Natural killer cell (primary cell): ENCODE data around the gene SLC9C1. TPM values are rescaled to one million over a fixed set of nuclear protein-coding genes. Genes with fewer than 3 reads are reported as not detected.

ENCODE experiments used
- ATAC-seq, 3 donors: fragments of 150-1000 bp in 2 of 3; fragments of 200-7000 bp in 1 of 3; cut with Tn5 transposase; 1 replicate in 1 of 3; 2 replicates in 2 of 3; pipeline ENCODE4 v1.10.0; 2021; ENCODE audit warnings: mild to moderate bottlenecking in 2 of 3, moderate library complexity in 2 of 3
- DNase-seq, 2 donors: peaks; one replicate each; pipeline versions ENCODE4 v3.0.0 to v3.0.0-alpha.2; 2013 to 2021; ENCODE audit warnings: mixed read lengths in 1 of 2
- H3K27ac ChIP-seq: one replicate; pipeline ENCODE4 v1.5.1; 2013; ENCODE audit warnings: mild to moderate bottlenecking, low read length
- H3K27me3 ChIP-seq: one replicate; pipeline ENCODE4 v1.6.1; 2013; ENCODE audit warnings: low read length; ENCODE audit not compliant: control insufficient read depth, insufficient read depth
- H3K36me3 ChIP-seq: one replicate; pipeline ENCODE4 v1.6.1; 2013; ENCODE audit warnings: low read length; ENCODE audit not compliant: control insufficient read depth, insufficient read depth
- H3K4me1 ChIP-seq: one replicate; pipeline ENCODE4 v1.6.1; 2013; ENCODE audit warnings: low read length; ENCODE audit not compliant: control insufficient read depth, insufficient read depth
- H3K4me3 ChIP-seq: one replicate; pipeline ENCODE4 v1.5.1; 2013; ENCODE audit warnings: low read length
- H3K9me3 ChIP-seq: one replicate; pipeline ENCODE4 v1.6.1; 2013; ENCODE audit warnings: low read length; ENCODE audit not compliant: control insufficient read depth, insufficient read depth
- H3K27ac Mint-ChIP-seq, 2 donors: one replicate each; pipeline ENCODE4 v1.8.0; 2022; ENCODE audit warnings: mild to moderate bottlenecking in 2 of 2, mixed read lengths in 2 of 2, moderate library complexity in 1 of 2
- H3K27me3 Mint-ChIP-seq, 2 donors: one replicate each; pipeline ENCODE4 v1.8.0; 2022; ENCODE audit warnings: low read depth in 2 of 2, mixed read lengths in 2 of 2
- H3K36me3 Mint-ChIP-seq: one replicate; pipeline ENCODE4 v1.8.0; 2022; ENCODE audit warnings: mixed read lengths
- H3K4me1 Mint-ChIP-seq, 2 donors: one replicate each; pipeline ENCODE4 v1.8.0; 2022; ENCODE audit warnings: mixed read lengths in 2 of 2
- H3K4me3 Mint-ChIP-seq: one replicate; pipeline ENCODE4 v1.8.0; 2022; ENCODE audit warnings: mild to moderate bottlenecking, moderate library complexity, mixed read lengths
- H3K9me3 Mint-ChIP-seq, 2 donors: one replicate each; pipeline ENCODE4 v1.8.0; 2022; ENCODE audit warnings: mixed read lengths in 2 of 2
- WGBS: methylation state at CpG from one replicate; pipeline ENCODE4 v1.1.7; 2013; ENCODE audit warnings: missing lambda C conversion rate; ENCODE audit not compliant: insufficient coverage; 5-methylcytosine and 5-hydroxymethylcytosine counted together
- intact Hi-C: fragments of 100-400 bp; cut with micrococcal nuclease; formaldehyde crosslinking; loops from one replicate; pipeline ENCODE4 v1.14.2; 2022
- total RNA-seq, 4 donors: library from RNA; stranded (reverse); fragments of 120-200 nt in 1 of 4; gene quantifications; one replicate each; pipeline versions ENCODE4 v1.2.3 to v1.2.4, GENCODE V29; 2013 to 2022
- TF ChIP-seq, protein P1 (sequence below): fragments of 200-600 bp; IDR thresholded peaks from one replicate; pipeline ENCODE4 v1.8.0; 2022; ENCODE audit warnings: antibody characterized with exemption

The SLC9C1 gene
- total RNA-seq, 3 donors from 2014 or later (not counting 1 experiment from before 2014, with no cell fraction given) = not detected

DNA sequence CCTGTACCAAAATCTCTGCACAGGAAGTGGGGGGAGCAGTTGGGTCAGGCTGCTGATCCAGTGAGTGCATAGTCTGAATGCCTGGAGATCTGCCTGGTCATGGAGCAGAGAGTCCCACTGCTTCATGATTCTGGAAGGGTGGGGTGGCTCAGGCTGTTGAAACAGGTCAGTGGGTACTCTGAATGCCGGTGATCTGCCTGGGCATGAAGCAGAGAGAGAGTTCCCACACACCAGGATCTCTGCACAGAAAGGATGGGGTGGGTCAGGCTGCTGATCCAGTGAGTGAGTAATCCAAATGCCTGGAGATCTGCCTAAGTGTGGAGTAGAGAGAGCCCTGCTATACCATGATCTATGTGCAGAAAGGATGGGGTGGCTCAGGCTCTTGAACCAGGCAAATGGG lies 144.9 kb downstream of the SLC9C1 start:
- Mint-ChIP-seq H3K4me1 (no peaks in the 10 kb centered on the region), H3K4me3 (no peak overlapping the region), H3K36me3 (peaks cover 20% of the 10 kb centered on the region), H3K27me3 (peaks cover 0 to 4% of the 10 kb centered on the region in 2 donors), H3K27ac (no peak overlapping the region), H3K9me3 (peaks cover 8 to 12% of the 10 kb centered on the region in 2 donors)
- no peaks in the 10 kb centered on the region for H3K27me3 ChIP-seq
- no peak overlapping the region for H3K27ac ChIP-seq
- H3K4me3 ChIP-seq = no peak overlapping the region
- 85% methylated on average over 1 of the region's 1 CpG for WGBS
- TF ChIP-seq, protein P1, sequence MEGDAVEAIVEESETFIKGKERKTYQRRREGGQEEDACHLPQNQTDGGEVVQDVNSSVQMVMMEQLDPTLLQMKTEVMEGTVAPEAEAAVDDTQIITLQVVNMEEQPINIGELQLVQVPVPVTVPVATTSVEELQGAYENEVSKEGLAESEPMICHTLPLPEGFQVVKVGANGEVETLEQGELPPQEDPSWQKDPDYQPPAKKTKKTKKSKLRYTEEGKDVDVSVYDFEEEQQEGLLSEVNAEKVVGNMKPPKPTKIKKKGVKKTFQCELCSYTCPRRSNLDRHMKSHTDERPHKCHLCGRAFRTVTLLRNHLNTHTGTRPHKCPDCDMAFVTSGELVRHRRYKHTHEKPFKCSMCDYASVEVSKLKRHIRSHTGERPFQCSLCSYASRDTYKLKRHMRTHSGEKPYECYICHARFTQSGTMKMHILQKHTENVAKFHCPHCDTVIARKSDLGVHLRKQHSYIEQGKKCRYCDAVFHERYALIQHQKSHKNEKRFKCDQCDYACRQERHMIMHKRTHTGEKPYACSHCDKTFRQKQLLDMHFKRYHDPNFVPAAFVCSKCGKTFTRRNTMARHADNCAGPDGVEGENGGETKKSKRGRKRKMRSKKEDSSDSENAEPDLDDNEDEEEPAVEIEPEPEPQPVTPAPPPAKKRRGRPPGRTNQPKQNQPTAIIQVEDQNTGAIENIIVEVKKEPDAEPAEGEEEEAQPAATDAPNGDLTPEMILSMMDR = no peak
- ATAC-seq (no peak), DNase-seq (no peak)
- intact Hi-C loops = no loop called here
- peaks cover 15% of the 10 kb centered on the region for H3K9me3 ChIP-seq
- H3K36me3 ChIP-seq = no peaks in the 10 kb centered on the region
- no peaks in the 10 kb centered on the region for H3K4me1 ChIP-seq

DNA sequence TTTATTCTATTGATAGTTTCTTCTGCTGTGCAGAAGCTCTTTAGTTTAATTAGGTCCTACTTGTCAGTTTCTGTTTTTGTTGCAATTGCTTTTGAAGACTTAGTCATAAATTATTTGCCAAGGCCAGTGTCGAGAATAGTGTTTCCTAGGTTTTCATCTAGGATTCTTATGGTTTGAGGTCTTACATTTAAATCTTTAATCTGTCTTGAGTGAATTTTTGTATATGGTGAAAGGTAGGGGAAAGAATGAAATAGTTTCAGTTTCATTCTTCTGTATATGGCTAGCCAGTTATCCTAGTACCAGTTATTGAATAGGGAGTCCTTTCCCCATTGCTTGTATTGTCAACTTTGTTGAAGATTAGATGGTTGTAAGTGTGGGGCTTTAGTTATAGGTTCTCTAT lies 150.3 kb downstream of the SLC9C1 start:
- Histone ChIP-seq H3K4me3 (no peak overlapping the region), H3K4me1 (no peaks in the 10 kb centered on the region), H3K27ac (no peak overlapping the region), H3K9me3 (peaks cover 2% of the 10 kb centered on the region), H3K27me3 (no peaks in the 10 kb centered on the region), H3K36me3 (no peaks in the 10 kb centered on the region)
- peaks cover 20% of the 10 kb centered on the region for H3K36me3 Mint-ChIP-seq
- peaks cover 8 to 15% of the 10 kb centered on the region in 2 donors for H3K9me3 Mint-ChIP-seq
- no peak overlapping the region for H3K27ac Mint-ChIP-seq
- ATAC-seq (no peak), DNase-seq (no peak)
- peaks cover 0 to 3% of the 10 kb centered on the region in 2 donors for H3K27me3 Mint-ChIP-seq
- WGBS = 41% methylated on average over 1 of the region's 1 CpG
- TF ChIP-seq, protein P1 = no peak
- intact Hi-C loops = no loop called here
- H3K4me1 Mint-ChIP-seq = peaks cover 0 to 6% of the 10 kb centered on the region in 2 donors
- H3K4me3 Mint-ChIP-seq = no peak overlapping the region

DNA sequence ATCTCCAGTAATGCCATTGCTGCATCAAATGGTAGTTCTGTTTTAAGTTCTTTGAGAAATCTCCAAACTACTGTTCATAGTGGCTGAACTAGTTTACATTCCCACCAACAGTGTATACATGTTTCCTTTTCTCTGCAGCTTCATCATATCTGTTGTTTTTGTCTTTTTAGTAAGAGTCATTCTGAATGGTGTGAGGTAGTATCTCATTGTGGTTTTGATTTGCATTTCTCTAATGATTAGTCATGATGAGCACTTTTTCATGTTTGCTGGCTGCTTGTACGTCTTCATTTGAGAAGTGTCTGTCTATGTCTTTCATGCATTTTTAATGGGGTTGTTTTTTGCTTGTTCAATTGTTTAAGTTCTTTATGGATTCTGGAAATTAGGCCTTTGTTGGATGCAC lies 150.8 kb downstream of the SLC9C1 start:
- Mint-ChIP-seq H3K4me3 (no peak overlapping the region), H3K27ac (no peak overlapping the region), H3K27me3 (peaks cover 0 to 3% of the 10 kb centered on the region in 2 donors), H3K36me3 (peaks cover 20% of the 10 kb centered on the region), H3K4me1 (peaks cover 0 to 6% of the 10 kb centered on the region in 2 donors), H3K9me3 (peaks cover 8 to 15% of the 10 kb centered on the region in 2 donors)
- WGBS = 71% methylated on average over 1 of the region's 1 CpG
- Histone ChIP-seq H3K9me3 (no peaks in the 10 kb centered on the region), H3K4me1 (no peaks in the 10 kb centered on the region), H3K36me3 (no peaks in the 10 kb centered on the region), H3K27ac (no peak overlapping the region), H3K27me3 (no peaks in the 10 kb centered on the region), H3K4me3 (no peak overlapping the region)
- DNase-seq (no peak), ATAC-seq (peak in 1 of 3 donors; percentile 21)
- TF ChIP-seq, protein P1 = no peak
- intact Hi-C loops = no loop called here

DNA sequence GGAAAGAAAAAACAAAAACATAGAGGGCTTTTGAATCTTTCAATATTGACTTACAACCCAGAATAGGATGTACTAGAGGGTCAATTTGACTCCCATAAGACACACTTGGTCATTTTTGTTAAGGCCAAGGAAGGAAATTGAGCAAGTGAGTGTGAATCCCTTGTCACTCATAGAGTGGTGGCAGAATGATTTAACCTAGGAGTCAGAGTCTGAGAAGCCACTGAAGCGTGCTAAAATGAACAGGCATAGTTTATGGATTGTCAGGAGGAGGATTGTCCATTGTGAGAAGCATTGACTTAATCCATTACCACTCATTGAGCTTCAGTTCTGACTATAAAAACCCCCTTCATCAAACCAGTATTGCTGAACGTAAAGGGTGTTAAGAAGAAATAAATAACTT lies 152.7 kb downstream of the SLC9C1 start:
- peaks cover 0 to 6% of the 10 kb centered on the region in 2 donors for H3K4me1 Mint-ChIP-seq
- no peak overlapping the region for H3K4me3 Mint-ChIP-seq
- Histone ChIP-seq H3K4me3 (no peak overlapping the region), H3K27me3 (no peaks in the 10 kb centered on the region), H3K36me3 (no peaks in the 10 kb centered on the region), H3K9me3 (no peaks in the 10 kb centered on the region), H3K4me1 (no peaks in the 10 kb centered on the region), H3K27ac (no peak overlapping the region)
- DNase-seq = no peak
- peaks cover 1% of the 10 kb centered on the region for H3K36me3 Mint-ChIP-seq
- no peak overlapping the region for H3K27ac Mint-ChIP-seq
- peaks cover 0 to 8% of the 10 kb centered on the region in 2 donors for H3K9me3 Mint-ChIP-seq
- no CpG with 5 or more reads among the region's 2 CpGs for WGBS
- no peak for ATAC-seq
- intact Hi-C loops = no loop called here
- TF ChIP-seq, protein P1 = no peak
- H3K27me3 Mint-ChIP-seq = peaks cover 0 to 3% of the 10 kb centered on the region in 2 donors
